ENCODE measurements around the gene FMNL2. TPM values are rescaled to one million over a fixed set of nuclear protein-coding genes. Genes with fewer than 3 reads are reported as not detected.

Gene FMNL2
- total RNA-seq, 1 experiment from 2014 or later: 33.6 TPM

- H3K56ac ChIP-seq (ENCODE audit: insufficient read length, low read depth, low read length): no peak overlapping the region
- H2AK5ac ChIP-seq (ENCODE audit: insufficient read length, low read length): no peak overlapping the region
- no peak overlapping the region for H2BK5ac ChIP-seq (ENCODE audit: insufficient read length, low read length)
- no peak overlapping the region for H3K14ac ChIP-seq (ENCODE audit: insufficient read depth, low read length)
- no peaks in the 10 kb centered on the region for H3K4me1 ChIP-seq (ENCODE audit: insufficient read depth, low read length)
- no peak overlapping the region for H3K27ac Mint-ChIP-seq
- H3K9me3 Mint-ChIP-seq: no peaks in the 10 kb centered on the region
- H3K4me2 ChIP-seq (ENCODE audit: insufficient read depth, insufficient read length, low read length): no peak overlapping the region
- no peak overlapping the region for H3K9ac ChIP-seq (ENCODE audit: extremely low read depth, insufficient read length, low read length)
- H2BK15ac ChIP-seq (ENCODE audit: low read depth, low read length): no peak overlapping the region
- no peaks in the 10 kb centered on the region for H3K23me2 ChIP-seq (ENCODE audit: insufficient read length, low read depth, low read length, poor library complexity, severe bottlenecking)
- H2BK120ac ChIP-seq (ENCODE audit: low read depth, low read length, poor library complexity, severe bottlenecking): no peak overlapping the region
- no CpG with 5 or more reads among the region's 4 CpGs for WGBS (ENCODE audit: extremely low coverage, insufficient read length, low lambda C conversion rate)
- H3K79me2 ChIP-seq (ENCODE audit: insufficient read depth, low read length): peaks cover 7% of the 10 kb centered on the region; the same call in 1 of the 2 replicates
- no peak overlapping the region for H3K4ac ChIP-seq (ENCODE audit: low read depth, low read length)
- H2AFZ ChIP-seq (ENCODE audit: low read length): no peak overlapping the region
- no peak overlapping the region for H3K27ac ChIP-seq (ENCODE audit: insufficient read length, low read depth, low read length)
- H3K9me3 ChIP-seq (ENCODE audit: control insufficient read depth, low read depth, low read length): no peaks in the 10 kb centered on the region
- no peak overlapping the region for H4K8ac ChIP-seq (replicated peaks; ENCODE audit: insufficient read length, low read depth, low read length)
- H3K4me3 Mint-ChIP-seq: no peak overlapping the region
- no peak for DNase-seq
- H3K27me3 Mint-ChIP-seq (ENCODE audit: low read depth): no peaks in the 10 kb centered on the region
- peaks cover 26 to 37% of the 10 kb centered on the region in 2 experiments for H3K4me1 Mint-ChIP-seq
- no peak overlapping the region for H2BK12ac ChIP-seq (ENCODE audit: insufficient read length, low read depth, low read length)
- no peak overlapping the region for H3T11ph ChIP-seq (ENCODE audit: low read length)
- H3K23ac ChIP-seq (ENCODE audit: insufficient read length, low read depth, low read length): no peak overlapping the region
- H4K91ac ChIP-seq (ENCODE audit: insufficient read length, low read depth, low read length): no peak overlapping the region
- peaks cover 2% of the 10 kb centered on the region for H3K79me1 ChIP-seq (ENCODE audit: insufficient read depth, low read depth, low read length, poor library complexity, severe bottlenecking)
- H3K27me3 ChIP-seq (ENCODE audit: insufficient read depth, low read length): no peaks in the 10 kb centered on the region
- no peak overlapping the region for H2BK20ac ChIP-seq (ENCODE audit: low read depth, low read length, poor library complexity, severe bottlenecking)
- peaks cover 11 to 18% (median 16%) of the 10 kb centered on the region in 3 experiments; a peak in 6 of 7 replicates for H3K36me3 Mint-ChIP-seq (ENCODE audit: insufficient read depth in 1 of 3, low read depth in 3 of 3)
- H4K20me1 ChIP-seq (ENCODE audit: control insufficient read depth, insufficient read depth, insufficient read length): no peaks in the 10 kb centered on the region
- H3K18ac ChIP-seq (ENCODE audit: insufficient read length, low read depth, low read length): no peak overlapping the region
- no peak for TF ChIP-seq CTCF (conservative IDR thresholded peaks at IDR 0.05)
- no peak overlapping the region for H4K5ac ChIP-seq (ENCODE audit: insufficient read length, low read depth, low read length)
These were observed 8.5 kb downstream of the FMNL2 start for GRCh38 chr2:152343426-152343825.

All from H9 (cell line).